GM19023 (cell line): ENCODE measurements around the gene UNC119.

ENCODE experiments used
- ATAC-seq: cut with Tn5 transposase; IDR thresholded peaks from one replicate; pipeline ENCODE4 v1.9.1; 2021; ENCODE audit warnings: mild to moderate bottlenecking, moderate library complexity; ENCODE audit not compliant: unreplicated experiment

The UNC119 gene

DNA sequence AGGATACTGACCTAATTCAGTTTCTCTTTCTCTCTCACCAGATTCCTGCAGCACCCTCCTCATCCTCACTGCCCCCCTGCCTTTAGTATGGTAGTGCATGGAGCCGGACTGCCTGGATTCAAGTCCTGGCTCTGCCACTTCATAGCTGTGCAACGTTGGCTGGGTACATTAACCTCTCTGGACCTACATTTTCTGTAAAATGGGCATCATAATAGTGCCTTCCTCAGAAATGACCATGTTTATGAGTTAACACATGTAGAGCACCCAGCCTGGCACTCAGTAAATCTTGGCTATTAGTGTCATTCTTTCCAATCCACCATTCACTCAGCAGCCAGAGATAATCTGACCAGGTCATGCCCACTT, 7.3 kb downstream of the UNC119 start:
- ATAC-seq, result no peak

DNA sequence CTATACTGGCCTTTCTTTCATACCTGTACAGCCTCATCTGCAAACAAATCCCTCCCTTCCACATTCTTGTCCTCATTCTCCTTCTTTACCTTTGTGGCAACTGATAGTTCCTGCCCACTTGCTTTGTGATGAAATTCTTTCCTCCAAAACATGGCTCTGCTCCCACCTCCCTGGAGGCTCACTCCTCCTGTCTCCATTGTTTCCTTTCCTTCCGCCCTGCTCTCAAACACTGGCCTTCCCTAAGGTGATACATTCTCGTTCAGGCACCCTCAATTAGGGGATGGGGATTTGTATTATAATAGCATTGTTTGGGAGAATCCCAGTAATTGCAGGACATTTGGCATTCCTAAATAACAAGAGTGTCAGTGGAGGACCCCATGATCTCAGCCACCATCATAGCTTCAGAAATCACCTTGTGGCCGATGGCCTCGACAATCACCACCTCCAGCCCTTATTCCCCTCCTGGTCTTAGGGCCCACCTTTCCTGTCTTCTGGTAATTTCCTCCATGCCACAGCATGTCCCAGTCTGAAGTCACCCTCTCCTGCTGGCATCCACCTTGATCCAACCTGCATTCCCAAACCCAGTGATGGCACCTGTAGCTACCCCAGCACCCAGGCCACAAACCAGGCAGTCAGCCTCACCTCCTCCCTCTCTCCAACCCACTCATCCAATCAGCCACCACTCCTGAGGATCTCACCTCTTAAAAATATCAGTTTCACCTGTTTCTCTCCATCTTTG, 7.9 kb downstream of the UNC119 start:
- ATAC-seq, result no peak

DNA sequence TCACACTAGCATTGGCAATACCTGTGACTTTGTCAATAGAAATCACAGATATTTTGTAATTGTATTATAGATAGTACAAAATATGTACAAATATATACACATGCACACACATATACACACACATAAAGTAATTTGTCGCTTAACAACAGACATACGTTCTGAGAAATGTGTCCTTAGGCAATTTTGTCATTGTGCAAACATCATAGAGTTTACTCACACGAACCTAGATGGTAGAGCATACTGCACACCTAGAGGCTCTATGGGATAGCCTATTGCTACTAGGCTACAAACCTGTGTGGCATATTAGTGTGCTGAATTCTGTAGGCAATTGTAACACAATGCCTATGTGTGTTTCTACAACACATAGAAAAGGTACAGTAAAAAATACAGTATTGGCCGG, 11.0 kb downstream of the UNC119 start:
- no peak for ATAC-seq

DNA sequence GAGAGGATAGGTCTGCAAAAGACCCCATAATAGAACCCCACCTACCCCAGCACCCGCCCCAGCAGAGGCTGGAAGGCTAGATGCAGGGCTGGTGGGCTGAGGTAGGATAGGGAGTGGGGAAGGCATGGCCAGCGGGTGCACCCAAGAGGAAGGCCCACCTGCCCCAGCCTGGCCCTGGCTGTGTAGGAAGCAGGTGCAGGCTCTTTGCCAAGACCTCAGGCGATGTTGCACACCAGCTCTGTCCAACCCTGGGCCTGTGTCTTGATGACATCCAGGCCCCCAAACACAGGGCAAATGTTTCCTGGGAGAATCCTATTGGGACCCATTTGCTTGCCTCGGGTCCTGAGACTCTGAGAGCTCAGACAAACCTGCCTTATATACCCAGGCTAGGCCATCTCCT, 12.2 kb downstream of the UNC119 start:
- no peak for ATAC-seq

DNA sequence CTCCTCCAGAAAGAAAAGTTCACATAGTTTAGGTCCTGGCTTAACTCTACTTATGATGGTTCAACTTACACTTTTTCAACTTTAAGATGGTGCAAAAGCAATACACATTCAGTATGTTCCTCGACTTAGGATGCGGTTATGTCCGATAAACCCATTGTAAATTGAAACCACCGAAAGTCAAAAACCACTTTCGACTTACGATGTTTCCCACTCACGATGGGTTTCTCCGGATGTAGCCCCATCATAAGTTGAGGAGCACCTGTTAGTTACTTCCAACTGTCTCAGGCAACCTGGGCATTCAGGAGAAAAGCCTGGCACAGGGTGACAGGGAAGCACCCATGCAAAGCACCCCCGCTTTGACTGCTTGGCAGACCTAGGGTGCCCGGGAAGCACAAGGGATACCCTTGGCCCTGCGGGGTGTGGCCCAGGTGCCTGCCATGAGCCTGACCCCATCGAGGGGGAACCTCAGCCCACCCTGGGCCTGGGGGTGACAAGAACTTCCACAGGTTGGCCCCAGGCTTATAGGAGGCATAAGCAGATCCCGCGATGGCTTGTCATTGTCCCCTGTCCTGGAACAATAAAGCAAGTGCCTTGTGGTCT, 14.0 kb downstream of the UNC119 start:
- ATAC-seq, result no peak

DNA sequence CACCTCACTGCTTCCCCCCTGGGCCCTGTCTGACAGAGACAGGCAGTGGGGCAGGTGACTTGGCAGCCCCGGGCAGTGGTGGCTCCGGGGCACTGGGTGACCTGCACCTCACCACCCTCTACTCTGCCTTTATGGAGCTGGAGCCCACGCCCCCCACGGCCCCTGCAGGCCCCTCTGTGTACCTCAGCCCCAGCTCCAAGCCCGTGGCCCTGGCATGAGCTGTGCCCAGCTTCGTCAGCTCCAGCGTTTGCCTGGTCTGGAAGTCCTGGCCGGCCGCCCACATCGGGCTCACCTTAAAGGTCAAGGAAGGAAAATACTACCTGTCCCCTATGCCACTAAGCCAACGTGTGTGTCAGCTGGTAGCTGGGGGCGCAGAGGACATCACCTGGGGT, 15.2 kb downstream of the UNC119 start:
- no peak for ATAC-seq

DNA sequence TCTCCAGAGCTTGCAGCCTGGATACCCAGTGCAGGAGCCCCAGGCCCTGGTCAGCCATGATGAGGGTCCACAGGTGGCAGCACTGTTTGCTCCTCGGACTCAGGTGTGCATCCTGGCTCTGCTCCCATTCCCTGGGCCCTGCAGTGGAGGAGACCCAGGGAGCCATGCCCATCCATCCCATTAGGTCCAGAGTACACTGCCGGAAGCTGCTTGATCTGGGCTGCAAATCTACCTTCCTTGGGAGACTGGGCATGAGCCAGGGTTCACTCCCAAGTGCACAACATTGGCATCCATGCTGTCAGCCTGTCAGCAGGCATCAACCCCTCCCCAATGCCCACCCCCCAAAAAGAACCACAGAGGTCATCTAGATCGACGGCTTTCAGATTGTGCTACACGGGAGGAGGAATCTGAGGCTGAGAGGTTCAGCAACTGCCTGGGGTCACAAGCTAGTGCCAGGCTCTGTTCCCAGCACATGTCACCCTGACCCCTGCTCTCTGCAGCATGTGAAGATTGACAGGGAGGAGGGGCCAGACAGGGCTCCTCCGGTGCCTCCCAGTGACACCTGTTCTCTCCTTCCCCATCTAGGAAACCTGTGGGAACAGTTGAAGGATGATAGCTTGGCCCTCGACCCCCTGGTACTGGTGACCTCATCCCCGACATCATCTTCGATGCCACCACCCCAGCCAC, 15.7 kb downstream of the UNC119 start:
- no peak for ATAC-seq

DNA sequence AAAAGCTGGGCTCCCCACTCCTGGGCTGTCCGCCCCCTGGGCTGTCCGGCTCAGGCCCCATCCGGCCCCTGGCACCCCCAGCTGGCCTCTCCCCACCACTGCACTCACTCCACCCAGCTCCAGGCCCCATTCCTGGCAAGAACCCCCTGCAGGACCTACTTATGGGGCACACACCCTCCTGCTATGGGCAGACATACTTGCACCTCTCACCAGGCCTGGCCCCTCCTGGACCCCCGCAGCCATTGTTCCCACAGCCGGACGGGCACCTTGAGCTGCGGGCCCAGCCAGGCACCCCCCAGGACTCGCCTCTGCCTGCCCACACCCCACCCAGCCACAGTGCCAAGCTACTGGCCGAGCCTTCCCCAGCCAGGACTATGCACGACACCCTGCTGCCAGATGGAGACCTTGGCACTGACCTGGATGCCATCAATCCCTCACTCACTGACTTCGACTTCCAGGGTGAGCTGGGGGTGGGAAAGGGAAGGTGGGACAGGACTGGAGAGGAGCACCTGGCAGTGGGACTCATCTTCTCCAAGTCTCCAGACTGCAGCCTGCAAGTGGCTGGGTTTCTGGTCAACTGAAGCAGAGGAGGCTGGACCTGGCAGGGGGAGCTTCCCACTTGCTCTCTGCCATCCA, 17.6 kb downstream of the UNC119 start:
- ATAC-seq, result no peak

DNA sequence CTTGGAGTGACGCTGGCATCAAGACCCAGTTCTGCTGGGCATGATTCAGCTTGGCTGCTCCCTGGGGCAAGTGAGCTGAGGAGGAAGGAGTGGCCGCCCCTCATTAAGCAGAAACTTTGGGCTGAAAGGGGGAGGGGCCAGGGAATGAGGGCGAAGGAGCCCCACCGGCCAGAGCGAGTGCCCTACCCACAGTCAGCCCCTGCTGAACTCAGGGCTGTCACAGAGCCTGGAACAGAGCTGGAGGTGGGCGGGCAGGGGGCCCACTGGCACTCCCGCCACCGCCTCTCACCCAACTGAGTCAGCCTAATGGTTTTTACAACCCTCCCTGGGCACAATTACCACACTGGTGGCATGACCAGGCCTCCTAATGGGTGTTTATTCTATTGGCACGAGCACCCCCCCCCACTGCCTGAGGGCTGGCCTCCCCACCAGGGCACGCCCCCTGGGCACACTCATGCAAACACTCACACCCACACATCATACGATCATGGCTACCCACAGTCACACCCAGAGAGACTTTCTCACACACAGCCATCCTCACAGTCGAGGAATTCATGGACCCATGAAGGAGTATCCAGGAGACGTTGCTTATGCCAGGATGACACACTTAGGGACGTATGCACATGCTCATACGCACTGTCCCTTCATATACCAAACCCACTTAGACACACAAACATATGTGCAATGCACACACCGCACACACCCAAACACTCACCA, 19.2 kb downstream of the UNC119 start:
- ATAC-seq, result no peak

DNA sequence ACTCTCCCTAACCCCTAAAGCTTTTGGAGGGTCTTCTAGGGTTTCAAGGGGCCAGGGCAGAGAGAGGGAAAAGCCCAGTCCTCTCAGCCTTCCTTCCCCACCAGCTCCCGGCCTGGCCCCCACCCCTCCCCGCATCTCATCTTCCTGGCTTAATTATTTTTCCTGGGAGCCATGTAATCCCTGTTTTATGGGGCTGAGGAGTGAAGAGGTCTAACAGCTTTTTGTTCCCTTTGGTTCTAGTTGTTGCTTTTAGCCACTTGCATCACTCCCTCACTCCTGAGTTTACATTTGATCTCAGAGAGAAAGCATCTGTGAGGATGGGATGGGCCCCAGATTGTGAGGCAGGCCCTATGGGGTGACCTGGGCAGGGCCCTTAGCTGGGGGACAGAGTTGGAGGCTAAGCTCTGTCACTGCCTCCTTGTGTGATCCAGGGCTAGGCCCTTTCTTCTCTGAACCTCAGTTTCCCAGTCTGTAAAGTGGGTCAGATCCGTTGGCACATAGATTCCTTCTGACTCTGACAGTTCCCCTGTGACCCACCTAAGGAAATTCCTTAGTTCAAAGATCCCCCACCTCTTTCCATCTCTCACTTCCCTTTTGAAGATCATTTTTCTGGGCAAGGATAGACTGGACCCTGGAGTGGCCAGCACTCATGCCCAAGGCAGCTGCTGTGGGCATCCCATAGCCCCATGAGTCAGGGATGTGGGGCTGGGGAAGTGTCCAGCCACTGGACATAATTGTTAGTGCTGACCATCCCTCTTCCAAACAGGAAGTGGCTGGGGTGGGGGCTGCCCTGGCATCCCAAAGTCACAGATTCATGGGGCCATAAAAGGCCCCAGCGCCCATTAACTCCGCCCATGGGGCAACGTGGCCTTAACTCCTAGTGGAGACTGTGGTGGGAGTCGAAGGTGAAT, 20.1 kb downstream of the UNC119 start:
- ATAC-seq, result no peak

DNA sequence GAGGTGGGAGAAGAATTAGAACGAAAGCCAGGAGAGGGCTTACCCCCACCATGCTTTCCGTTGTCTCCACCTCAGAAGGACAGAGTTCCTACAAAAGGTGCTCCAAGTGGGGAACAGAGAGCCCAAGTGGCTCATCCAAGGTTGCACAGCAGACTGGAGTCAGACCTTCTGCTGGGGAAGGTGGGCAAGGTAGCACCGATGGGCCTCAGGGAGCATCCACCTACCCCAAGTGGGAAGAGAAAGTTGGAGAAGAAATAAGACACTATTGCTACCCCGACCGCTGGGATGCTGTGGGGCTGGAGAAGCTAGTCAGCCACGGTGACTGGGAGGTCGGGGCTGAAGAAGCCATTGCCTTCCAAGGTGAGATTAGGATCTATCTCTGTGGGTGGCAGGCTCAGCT, 21.5 kb downstream of the UNC119 start:
- ATAC-seq, result no peak

DNA sequence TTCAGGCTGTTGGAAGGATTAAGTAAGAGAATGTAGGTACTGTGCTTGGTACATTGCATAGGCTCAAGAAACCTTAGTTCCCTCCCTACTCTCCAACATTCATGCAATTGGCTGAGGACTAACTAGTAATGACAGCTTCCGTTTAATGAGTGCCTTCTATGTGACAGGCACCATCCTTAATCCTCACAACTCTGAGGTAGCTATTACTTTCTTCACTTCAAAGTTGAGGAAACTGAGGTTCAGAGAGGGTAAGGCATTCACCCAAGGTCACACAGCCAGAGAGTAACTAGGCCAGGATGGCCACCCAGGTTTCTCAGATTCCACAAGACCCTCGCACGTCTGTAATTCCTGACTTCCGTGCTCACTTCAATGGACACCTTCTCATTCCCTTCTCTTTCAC, 22.2 kb downstream of the UNC119 start:
- ATAC-seq, result no peak

DNA sequence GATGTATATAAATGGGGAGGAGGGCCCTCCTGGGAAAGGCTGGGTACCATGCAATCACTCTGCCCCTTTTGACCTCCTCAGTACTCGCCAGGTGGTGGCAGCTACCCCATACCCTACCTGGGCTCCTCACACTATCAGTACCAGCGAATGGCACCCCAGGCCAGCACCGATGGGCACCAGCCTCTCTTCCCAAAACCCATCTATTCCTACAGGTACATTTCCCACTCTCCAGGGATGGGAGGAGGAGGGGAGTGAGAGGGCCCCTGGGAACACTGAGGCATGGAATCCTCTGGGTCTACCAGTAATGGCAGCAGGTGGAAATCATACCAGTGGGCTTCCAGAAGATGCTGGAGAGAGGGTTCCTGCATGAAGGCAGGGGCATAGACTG, 23.4 kb downstream of the UNC119 start:
- ATAC-seq, result no peak

DNA sequence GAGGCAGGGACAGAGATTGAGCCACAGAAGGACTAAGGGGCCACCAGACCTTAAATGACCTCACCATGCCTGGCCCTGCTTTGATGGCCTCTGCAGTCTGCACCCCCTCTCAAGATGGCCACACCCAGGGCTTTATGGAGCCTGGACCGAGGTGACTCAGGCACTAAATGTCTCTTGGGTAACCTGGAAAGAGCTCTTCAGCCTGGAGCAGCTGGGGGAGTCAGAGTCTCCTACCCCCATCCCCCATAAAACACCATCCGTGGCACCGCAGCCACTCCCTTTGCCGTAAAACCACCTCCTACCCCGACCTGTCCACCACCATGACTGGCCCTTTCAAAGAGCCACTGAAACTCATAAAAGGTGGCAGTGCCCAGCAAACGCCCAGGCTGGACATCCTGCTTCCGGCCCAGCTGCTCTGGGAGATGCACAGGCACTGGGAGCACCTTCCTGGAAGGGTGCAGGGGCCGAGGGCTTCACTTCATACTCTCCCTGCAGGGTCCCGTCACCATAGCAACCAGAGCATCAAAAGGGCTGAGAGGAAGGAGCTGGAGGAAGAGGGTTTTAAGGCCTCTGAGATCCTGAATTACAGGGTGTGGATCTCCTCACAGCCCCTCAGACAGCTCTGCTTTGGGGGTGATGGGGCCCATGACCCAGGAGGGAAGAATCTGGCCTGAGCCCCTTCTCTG, 24.0 kb downstream of the UNC119 start:
- no peak for ATAC-seq

DNA sequence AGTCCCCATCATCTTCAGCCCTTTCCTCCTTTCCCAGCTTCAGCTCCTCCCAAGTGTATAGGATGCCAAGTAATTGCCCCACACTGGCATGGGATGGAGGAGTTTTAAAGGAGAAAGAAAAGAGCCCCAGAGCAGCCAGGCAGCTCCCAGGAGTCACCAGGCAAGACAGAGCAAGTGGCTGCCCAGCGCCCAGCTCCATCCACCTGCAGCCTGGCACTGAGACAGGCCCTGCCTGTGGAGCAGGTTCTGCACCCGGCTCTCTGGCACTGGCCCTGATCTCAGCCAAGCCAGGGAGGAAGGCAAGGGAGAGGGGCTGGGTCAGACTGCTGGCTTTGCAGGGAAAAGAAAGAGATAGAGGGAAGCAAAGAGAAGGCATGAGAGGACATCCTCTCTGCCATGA, 24.6 kb downstream of the UNC119 start:
- no peak for ATAC-seq

DNA sequence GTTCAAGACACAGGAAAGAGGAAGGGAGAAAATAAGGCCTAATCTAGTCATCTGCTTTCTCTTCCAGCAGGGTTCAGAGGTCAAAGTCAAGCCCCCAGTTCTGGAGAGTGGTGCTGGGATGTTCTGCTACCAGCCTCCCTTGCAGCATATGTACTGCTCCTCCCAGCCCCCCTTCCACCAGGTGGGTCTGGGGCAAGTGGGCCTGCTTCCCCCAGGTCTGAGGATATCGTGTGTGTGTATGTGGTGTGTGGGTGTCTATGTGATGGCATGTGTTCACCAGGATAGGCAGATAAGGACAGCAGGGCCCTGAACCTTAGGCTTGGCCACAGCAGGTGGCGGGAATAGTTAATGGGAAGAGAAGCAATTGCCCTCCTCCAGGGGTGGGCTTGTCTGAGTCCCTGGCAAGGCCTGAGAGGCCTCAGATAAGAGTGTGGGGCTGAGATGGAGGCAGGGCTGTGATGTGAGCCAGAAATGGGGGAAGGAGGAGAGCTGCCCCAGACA, 25.2 kb downstream of the UNC119 start:
- no peak for ATAC-seq

DNA sequence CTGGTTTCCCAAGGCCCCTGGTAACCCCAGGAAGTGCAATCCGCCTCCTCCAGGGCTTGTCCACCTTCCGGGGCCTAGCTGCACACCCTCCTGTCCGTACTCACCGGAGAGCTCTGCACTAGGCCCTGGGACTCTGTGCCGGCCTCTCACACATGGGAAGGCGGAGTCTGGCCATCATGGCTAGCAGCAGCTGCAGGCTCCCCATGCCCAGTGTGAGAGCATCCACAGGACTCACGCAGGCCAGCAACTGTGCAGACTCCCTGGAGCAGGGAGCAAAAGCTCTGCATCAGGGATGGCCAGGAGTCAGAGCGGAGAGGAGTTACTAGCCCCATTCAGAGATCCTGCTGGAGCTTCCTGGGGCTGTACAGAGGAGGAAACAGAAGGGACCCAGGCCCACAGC, 26.0 kb downstream of the UNC119 start:
- no peak for ATAC-seq

DNA sequence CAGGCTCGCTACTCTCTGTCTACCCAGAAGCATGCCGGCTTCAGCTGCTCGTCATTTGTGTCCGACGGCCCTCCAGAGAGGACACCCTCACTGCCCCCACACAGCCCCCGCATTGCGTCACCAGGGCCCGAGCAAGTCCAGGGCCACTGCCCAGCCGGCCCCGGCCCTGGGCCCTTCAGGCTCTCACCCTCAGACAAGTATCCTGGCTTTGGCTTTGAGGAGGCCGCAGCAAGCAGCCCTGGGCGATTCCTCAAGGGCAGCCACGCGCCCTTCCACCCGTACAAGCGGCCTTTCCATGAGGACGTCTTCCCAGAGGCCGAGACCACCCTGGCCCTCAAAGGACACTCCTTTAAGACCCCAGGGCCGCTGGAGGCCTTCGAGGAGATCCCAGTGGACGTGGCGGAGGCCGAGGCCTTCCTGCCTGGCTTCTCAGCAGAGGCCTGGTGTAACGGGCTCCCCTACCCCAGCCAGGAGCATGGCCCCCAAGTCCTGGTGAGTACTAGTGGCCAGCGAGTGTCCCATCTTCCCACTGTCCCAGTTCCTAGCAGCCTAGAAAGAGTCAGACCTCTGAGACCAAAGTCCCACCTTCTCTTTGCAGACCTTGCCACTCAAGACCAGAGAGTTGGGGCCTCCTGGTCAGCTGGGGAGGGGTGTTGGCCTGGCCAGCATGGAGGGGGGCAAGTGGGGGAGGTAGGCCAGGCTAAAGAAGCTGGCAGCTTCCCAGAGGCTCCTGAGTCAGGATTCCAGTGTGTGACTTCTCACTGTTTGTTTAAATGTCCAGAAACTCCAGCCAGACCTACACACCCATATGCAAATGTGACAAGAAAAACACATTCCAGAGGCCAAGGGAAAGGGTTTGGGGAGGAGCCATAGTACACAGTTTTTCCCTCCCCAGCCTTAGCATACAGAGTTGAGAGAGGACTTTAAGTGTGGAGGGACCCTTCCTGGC, 27.7 kb downstream of the UNC119 start:
- ATAC-seq, result no peak
